Measurements from ENCODE around the gene NUDT1. TPM values are rescaled to one million over a fixed set of nuclear protein-coding genes. Genes with fewer than 3 reads are reported as not detected.

NUDT1 gene
- total RNA-seq, 2 donors from 2014 or later, result 12.2 to 14.2 TPM

DNA sequence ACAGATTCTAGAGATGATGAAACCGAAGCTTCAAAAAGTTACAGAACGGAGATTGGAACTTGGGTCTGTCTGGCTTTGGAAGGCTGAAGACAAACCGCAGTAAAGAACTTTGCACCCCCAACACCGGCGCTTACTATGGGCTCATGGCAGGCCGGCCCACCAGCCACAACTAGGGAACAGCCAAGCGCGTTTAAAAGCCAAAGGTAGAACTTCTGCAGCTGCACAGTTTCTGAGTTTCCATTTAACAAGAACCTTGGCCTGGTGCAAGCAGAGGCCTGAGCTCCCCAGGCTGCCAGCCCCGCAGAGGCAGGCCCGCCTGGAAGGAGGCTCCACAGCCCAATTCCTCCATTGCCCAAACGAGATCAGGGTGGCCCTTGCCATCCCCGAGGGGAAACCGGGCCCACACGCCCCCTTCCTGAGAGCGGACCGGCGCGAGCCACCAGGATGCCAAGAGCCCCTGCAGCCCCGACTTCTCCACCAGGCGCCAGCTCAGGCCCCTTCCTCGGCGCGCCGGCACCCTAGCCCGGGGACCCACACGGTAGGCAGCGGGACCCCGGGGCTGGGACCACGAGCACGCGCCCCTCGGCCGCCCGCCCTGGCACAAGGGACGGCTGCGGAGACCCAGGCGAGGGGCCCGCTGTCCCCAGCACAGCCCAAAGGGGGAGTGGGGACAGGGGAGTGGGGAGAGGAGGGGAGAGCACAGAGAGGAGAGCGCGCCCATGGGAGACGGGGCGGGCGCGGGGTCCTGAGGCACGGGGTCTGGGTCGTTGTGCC lies 9.8 kb upstream of the NUDT1 start:
- peaks cover 14% of the 10 kb centered on the region for H3K36me3 ChIP-seq
- DNase-seq (ENCODE audit: low spot score), result no peak
- H3K4me3 ChIP-seq, result peak overlapping the region; percentile 86 to 98
- H3K9me3 ChIP-seq, result no peaks in the 10 kb centered on the region
- no peaks in the 10 kb centered on the region for H3K27me3 ChIP-seq
- peak overlapping the region; percentile 60 to 81 for H3K27ac ChIP-seq
- TF ChIP-seq, protein P1, sequence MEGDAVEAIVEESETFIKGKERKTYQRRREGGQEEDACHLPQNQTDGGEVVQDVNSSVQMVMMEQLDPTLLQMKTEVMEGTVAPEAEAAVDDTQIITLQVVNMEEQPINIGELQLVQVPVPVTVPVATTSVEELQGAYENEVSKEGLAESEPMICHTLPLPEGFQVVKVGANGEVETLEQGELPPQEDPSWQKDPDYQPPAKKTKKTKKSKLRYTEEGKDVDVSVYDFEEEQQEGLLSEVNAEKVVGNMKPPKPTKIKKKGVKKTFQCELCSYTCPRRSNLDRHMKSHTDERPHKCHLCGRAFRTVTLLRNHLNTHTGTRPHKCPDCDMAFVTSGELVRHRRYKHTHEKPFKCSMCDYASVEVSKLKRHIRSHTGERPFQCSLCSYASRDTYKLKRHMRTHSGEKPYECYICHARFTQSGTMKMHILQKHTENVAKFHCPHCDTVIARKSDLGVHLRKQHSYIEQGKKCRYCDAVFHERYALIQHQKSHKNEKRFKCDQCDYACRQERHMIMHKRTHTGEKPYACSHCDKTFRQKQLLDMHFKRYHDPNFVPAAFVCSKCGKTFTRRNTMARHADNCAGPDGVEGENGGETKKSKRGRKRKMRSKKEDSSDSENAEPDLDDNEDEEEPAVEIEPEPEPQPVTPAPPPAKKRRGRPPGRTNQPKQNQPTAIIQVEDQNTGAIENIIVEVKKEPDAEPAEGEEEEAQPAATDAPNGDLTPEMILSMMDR (IDR thresholded peaks at IDR 0.05), result no peak
- peaks cover 0 to 25% of the 10 kb centered on the region in 2 donors for H3K4me1 ChIP-seq

DNA sequence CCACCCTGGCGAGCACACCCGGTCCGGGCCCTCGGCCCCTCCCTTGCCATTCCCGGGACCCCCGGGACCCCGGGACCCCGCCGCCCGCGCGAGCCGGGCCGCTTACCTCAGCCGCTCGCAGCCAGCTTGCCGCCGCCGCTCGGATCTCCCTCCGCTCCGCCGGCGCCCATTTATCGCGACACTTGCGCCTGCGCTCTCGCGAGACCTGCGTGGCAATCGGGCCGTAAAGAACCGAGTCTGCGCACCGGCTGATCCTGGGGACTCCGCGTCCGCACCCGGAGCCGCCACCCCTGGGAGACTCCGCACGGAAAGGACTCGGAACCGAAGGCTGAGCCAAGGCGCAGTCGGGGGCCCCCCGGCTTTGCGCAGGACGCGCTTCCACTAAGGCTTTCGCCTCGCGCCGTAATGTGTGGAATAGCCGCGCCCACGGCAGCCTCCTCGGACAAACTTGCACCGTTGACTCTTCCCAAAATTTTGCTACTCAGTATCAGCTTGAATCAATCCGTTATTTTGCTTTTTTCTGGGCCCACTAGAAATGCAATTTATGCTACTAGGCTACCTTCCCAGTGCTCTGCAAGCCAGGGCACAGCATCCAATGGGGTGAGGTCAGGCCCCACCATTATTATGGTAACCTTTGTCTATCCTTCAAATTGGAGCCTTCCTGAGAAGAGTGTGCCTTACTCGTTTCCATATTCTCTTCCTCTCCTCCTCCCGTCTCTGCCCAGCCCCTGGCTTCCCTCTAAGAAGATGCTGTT lies 9.1 kb upstream of the NUDT1 start, which contains the start of gene MAD1L1:
TSS of gene MAD1L1 (minus strand) at position 180 of the 755 bp plus-strand sequence. CDS start 2,812 bp downstream, outside the sequence.
- TF ChIP-seq, protein P1 (IDR thresholded peaks at IDR 0.05), result no peak
- H3K36me3 ChIP-seq, result peaks cover 12% of the 10 kb centered on the region
- peak; percentile 89 for DNase-seq (ENCODE audit: low spot score)
- peak within 1 kb of the TSS; percentile 86 to 98 for H3K4me3 ChIP-seq
- no peaks in the 10 kb centered on the region for H3K9me3 ChIP-seq
- H3K4me1 ChIP-seq, result peaks cover 0 to 25% of the 10 kb centered on the region in 2 donors
- H3K27me3 ChIP-seq, result no peaks in the 10 kb centered on the region
- H3K27ac ChIP-seq, result peak within 1 kb of the TSS; percentile 60 to 81

DNA sequence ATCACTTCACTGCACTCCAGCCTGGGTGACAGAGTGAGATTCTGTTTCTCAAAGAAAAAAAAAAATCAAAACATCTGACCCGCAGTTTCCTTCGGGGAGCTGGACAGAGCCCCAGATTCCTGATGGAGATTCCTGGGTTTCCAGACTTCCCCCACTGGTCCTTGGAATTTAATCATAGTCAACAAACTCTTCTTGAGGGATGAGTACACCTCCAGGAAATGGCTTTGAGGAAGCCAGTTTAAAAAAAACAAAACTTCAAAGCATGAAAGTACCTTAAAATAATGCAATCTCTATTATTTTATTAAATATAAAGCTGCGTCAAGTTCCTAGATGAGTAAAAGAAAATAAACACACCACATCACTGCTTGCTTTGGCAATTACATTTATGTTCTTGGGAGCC lies 8.1 kb upstream of the NUDT1 start:
- TF ChIP-seq, protein P1 (IDR thresholded peaks at IDR 0.05), result no peak
- Histone ChIP-seq H3K27ac (no peak overlapping the region), H3K36me3 (peaks cover 20% of the 10 kb centered on the region), H3K9me3 (no peaks in the 10 kb centered on the region), H3K4me1 (peaks cover 0 to 25% of the 10 kb centered on the region in 2 donors), H3K4me3 (no peak overlapping the region), H3K27me3 (no peaks in the 10 kb centered on the region)
- DNase-seq (ENCODE audit: low spot score), result no peak

DNA sequence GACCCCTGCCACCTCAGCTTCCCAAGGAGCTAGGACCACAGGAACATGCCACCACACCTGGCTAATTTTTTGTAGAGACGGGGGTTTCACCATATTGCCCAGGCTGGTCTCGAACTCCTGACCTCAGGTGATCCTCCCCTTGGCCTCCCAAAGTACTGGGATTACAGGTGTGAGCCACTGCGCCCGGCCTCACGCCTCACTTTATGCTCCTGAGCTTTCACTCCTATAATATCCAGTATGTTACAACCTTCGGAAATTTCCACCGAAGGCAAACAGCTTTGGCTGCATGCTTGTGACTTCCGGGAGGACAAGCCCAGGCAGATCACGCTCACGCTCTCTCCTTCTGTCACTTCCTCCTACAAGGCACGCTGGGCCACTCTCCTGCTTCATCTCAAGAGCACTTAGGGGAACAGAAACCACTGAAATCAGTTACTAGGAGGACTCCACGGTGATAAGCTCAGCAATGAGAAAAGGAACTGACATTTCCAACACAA lies 4.9 kb upstream of the NUDT1 start:
- peak; percentile 67 for DNase-seq (ENCODE audit: low spot score)
- Histone ChIP-seq H3K4me1 (peaks cover 0 to 18% of the 10 kb centered on the region in 2 donors), H3K9me3 (no peaks in the 10 kb centered on the region), H3K27me3 (no peaks in the 10 kb centered on the region), H3K36me3 (peaks cover 26% of the 10 kb centered on the region), H3K27ac (peak overlapping the region; percentile 43 to 72), H3K4me3 (no peak overlapping the region)
- TF ChIP-seq, protein P1 (IDR thresholded peaks at IDR 0.05), result no peak

DNA sequence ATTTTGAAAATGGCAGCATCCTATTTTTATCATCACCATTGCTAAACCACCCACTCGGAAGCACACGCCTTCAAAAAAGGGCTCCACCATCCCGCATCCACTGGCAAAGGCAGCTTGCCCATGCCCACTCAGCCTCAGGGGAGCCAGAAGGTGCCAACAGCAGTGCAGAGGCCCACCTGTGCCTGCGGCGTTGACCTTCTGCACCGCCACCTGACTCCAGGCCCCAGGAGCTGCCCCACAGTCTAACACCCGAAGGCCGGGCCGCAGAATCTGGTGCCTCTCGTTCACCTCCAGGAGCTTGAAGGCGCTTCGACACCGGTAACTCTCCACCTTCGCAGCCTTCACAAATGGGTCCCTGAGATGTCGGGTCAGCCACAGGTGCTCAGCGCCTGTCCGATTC lies 2.8 kb upstream of the NUDT1 start:
- H3K27ac ChIP-seq, result no peak overlapping the region
- H3K4me3 ChIP-seq, result no peak overlapping the region
- H3K27me3 ChIP-seq, result no peaks in the 10 kb centered on the region
- TF ChIP-seq, protein P1 (IDR thresholded peaks at IDR 0.05), result no peak
- H3K36me3 ChIP-seq, result peaks cover 26% of the 10 kb centered on the region
- H3K4me1 ChIP-seq, result peaks cover 0 to 22% of the 10 kb centered on the region in 2 donors
- no peak for DNase-seq (ENCODE audit: low spot score)
- H3K9me3 ChIP-seq, result no peaks in the 10 kb centered on the region

Data from right atrium auricular region (tissue), 2 donors.